Hepatocyte (in vitro differentiated cells): ENCODE data around the gene UROC1. TPM values are rescaled to one million over a fixed set of nuclear protein-coding genes. Genes with fewer than 3 reads are reported as not detected.

Experiments used
- DNase-seq: peaks from one replicate; pipeline ENCODE4 v3.0.0-alpha.2; 2016; ENCODE audit warnings: low spot score
- H2AFZ ChIP-seq: fragments of 200-600 bp; sonication (generic); 2 replicates; pipeline ENCODE4 v1.6.0; 2016; ENCODE audit warnings: antibody characterized with exemption, mild to moderate bottlenecking
- H3K27ac ChIP-seq: fragments of 200-600 bp; sonication (generic); 2 replicates; pipeline ENCODE4 v1.5.1; 2016; ENCODE audit warnings: mild to moderate bottlenecking
- H3K27me3 ChIP-seq: fragments of 200-600 bp; sonication (generic); 2 replicates; pipeline ENCODE4 v1.6.1; 2016
- H3K36me3 ChIP-seq: fragments of 200-600 bp; sonication (generic); replicated peaks from 2 replicates; pipeline ENCODE4 v1.5.1; 2016; ENCODE audit warnings: low read depth; ENCODE audit not compliant: insufficient read depth
- H3K4me1 ChIP-seq: fragments of 200-600 bp; sonication (generic); 2 replicates; pipeline ENCODE4 v1.5.1; 2016; ENCODE audit warnings: mild to moderate bottlenecking, moderate library complexity; ENCODE audit not compliant: insufficient read depth
- H3K4me2 ChIP-seq: fragments of 200-600 bp; sonication (generic); 2 replicates; pipeline ENCODE4 v1.6.0; 2016
- H3K4me3 ChIP-seq: fragments of 200-600 bp; sonication (generic); 2 replicates; pipeline ENCODE4 v1.5.1; 2016; ENCODE audit warnings: mild to moderate bottlenecking
- H3K79me2 ChIP-seq: fragments of 200-600 bp; sonication (generic); 2 replicates; pipeline ENCODE4 v1.6.0; 2017; ENCODE audit warnings: mild to moderate bottlenecking
- H3K9me2 ChIP-seq: fragments of 200-600 bp; sonication (generic); replicated peaks from 2 replicates; pipeline ENCODE4 v1.6.0; 2017; ENCODE audit warnings: mild to moderate bottlenecking; ENCODE audit not compliant: insufficient read depth
- H3K9me3 ChIP-seq: fragments of 200-600 bp; sonication (generic); 2 replicates; pipeline ENCODE4 v1.5.1; 2016; ENCODE audit warnings: low read depth, mild to moderate bottlenecking
- H4K20me1 ChIP-seq: fragments of 200-600 bp; sonication (generic); 2 replicates; pipeline ENCODE4 v1.6.0; 2016; ENCODE audit warnings: mild to moderate bottlenecking; ENCODE audit not compliant: insufficient read depth, poor library complexity, severe bottlenecking
- CTCF ChIP-seq: fragments of 200-600 bp; sonication (generic); IDR thresholded peaks from 2 replicates; pipeline ENCODE4 v1.5.1; 2016; ENCODE audit warnings: antibody characterized with exemption, mild to moderate bottlenecking; ENCODE audit not compliant: poor library complexity
- EZH2 ChIP-seq: fragments of 200-600 bp; sonication (generic); IDR thresholded peaks from 2 replicates; pipeline ENCODE4 v1.6.1; 2016; ENCODE audit warnings: antibody characterized with exemption, mild to moderate bottlenecking, borderline replicate concordance
- EZH2phosphoT487 ChIP-seq: fragments of 200-600 bp; sonication (generic); IDR thresholded peaks from one replicate; pipeline ENCODE4 v1.6.1; 2018; ENCODE audit warnings: antibody characterized with exemption, mild to moderate bottlenecking, low read depth, moderate library complexity; ENCODE audit not compliant: unreplicated experiment, severe bottlenecking
- WGBS: methylation state at CpG from one replicate; pipeline ENCODE4 v1.1.6; 2016; ENCODE audit warnings: low lambda C conversion rate; ENCODE audit errors: missing lambda C conversion rate; 5-methylcytosine and 5-hydroxymethylcytosine counted together
- polyA plus RNA-seq: library from polyadenylated mRNA; unstranded; fragments of >200 nt; fragmentation: Nextera tagmentation; extraction: Ambion mirVana; gene quantifications from 2 replicates; pipeline ENCODE4 v1.2.1, GENCODE V29; 2016
- total RNA-seq: library from RNA; depleted of rRNA; stranded (reverse); fragments of >200 nt; gene quantifications from 2 replicates; pipeline ENCODE4 v1.2.3, GENCODE V29; 2014

UROC1 gene
- total and polyA plus RNA-seq, 2 experiments from 2014 or later, result 2.3 to 4.2 TPM

DNA sequence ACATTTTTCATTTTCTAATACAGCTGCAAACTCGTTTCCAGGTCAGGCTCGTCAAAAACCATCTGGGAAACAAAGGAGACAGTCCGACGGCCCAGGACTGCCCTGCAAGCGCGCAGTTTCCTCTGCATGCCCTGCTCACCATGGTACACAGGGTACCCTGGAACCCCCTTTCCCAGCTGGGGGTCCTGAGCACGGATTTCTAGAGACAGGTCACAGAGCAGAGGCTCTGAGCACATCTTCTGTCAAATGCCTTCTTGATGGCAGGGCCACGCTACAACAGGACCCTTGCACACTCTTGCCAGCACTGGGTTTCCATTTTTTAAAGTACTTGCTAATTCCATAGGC is 50.0 kb downstream of the UROC1 start:
- H3K4me1 ChIP-seq, result peaks cover 13% of the 10 kb centered on the region
- no peaks in the 10 kb centered on the region for H3K36me3 ChIP-seq
- DNase-seq, result no peak
- peaks cover 70% of the 10 kb centered on the region for H3K79me2 ChIP-seq
- no peak overlapping the region for H3K27ac ChIP-seq
- H4K20me1 ChIP-seq, result peaks cover 66% of the 10 kb centered on the region
- H3K4me3 ChIP-seq, result no peak overlapping the region
- WGBS, result 82% methylated on average over 8 of the region's 8 CpGs
- H2AFZ ChIP-seq, result no peak overlapping the region
- TF ChIP-seq EZH2 (no peak), CTCF (no peak), EZH2phosphoT487 (no peak)
- no peaks in the 10 kb centered on the region for H3K9me3 ChIP-seq
- H3K27me3 ChIP-seq, result no peaks in the 10 kb centered on the region
- H3K9me2 ChIP-seq, result no peaks in the 10 kb centered on the region
- no peak overlapping the region for H3K4me2 ChIP-seq

DNA sequence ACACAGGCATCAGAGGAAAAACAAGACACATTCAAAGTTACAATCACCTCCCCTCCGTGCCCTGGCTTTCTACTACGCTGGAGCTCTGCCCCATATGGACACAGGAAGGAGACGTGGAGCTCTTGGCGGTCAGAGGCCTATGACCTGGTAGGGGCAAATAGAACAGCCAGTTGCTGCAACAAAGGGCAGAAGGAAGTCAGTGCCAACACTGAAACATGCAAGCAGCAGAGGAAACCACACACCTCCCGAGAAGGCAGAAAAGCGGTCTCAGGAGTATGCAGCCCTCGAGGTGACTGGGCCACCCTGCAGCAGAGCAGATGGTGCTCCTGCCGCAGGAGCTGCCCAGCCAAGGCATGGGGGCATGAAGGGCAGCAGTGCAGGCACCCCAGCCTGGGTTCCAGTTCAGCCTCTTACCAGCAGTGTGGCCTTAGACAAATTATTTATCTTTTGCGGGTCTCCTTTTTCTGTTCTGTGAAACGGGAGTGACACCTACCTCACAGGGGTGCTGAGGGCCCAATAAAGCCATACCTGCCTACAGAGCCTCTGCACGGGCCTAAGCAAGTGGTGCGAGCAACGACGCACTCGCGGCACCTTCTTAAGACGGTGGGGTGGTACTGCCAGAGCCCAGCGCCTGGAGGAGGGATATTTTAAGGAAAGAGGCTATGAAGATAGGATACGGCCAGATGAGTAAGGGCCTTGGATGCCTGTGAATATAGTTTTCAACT is 50.5 kb downstream of the UROC1 start:
- no peak overlapping the region for H3K27ac ChIP-seq
- no peak for DNase-seq
- no peaks in the 10 kb centered on the region for H3K9me2 ChIP-seq
- no peaks in the 10 kb centered on the region for H3K27me3 ChIP-seq
- peaks cover 70% of the 10 kb centered on the region for H3K79me2 ChIP-seq
- WGBS, result 94% methylated on average over 19 of the region's 19 CpGs
- H3K36me3 ChIP-seq, result no peaks in the 10 kb centered on the region
- H3K4me3 ChIP-seq, result no peak overlapping the region
- peaks cover 61% of the 10 kb centered on the region for H4K20me1 ChIP-seq
- no peak overlapping the region for H2AFZ ChIP-seq
- H3K4me2 ChIP-seq, result no peak overlapping the region
- H3K4me1 ChIP-seq, result peaks cover 10% of the 10 kb centered on the region
- H3K9me3 ChIP-seq, result no peaks in the 10 kb centered on the region
- TF ChIP-seq EZH2 (no peak), CTCF (no peak), EZH2phosphoT487 (no peak)

DNA sequence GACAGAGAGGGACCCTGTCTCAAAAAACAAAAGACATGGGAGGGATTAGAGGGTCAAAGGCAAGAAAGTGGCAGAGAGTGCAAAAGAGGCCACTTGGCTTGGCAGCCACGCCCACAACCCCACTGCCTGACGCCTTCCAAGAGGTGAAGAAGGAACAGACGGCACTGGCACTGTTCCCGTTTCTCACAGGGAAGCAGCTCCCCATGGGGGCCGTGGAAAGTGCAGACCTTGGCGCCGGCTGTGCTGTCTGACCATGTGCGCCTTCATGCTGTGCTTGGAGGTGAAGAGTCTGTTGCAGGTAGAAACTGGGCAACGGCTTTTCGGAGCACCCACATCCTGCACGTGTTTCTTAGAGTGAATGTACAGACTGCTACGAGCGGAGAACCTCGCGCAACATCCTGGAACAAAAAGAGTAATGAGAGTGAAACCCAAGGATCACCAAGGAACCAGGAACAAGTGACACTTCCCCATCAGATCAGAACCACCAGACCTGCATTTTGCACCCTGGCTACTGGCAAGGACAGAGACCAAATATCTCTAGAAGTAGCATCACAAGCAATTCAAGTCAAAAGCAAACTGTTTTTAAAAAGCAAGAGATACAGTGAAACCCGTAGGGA is 51.5 kb downstream of the UROC1 start:
- Histone ChIP-seq H3K36me3 (no peaks in the 10 kb centered on the region), H3K9me3 (no peaks in the 10 kb centered on the region), H3K27ac (peak overlapping the region; percentile 34), H3K79me2 (peaks cover 59% of the 10 kb centered on the region), H3K4me1 (peaks cover under 1% of the 10 kb centered on the region), H3K4me3 (no peak overlapping the region), H3K9me2 (no peaks in the 10 kb centered on the region), H3K27me3 (no peaks in the 10 kb centered on the region), H2AFZ (no peak overlapping the region), H4K20me1 (peaks cover 52% of the 10 kb centered on the region), H3K4me2 (no peak overlapping the region)
- no peak for DNase-seq
- no peak for TF ChIP-seq EZH2
- WGBS, result 95% methylated on average over 16 of the region's 16 CpGs

DNA sequence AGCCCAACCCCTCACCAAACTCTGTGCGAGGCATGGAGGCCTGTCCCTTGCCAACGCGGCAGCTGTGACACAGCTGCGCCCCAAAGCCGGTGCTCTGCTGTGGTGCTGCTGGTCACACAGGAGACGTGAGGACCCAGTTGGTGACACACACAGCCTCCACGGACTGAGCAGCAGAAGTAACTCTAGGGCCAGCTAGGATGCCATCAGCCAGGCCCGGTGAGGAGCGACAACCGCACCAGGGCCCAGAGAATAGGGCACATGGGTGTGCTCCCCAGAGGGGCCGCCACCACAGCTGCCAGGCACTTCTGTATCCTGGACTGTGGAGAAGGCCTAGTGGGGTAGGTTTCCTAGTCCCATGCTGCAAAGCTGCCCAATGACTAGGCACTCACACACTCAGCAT is 52.6 kb downstream of the UROC1 start:
- H4K20me1 ChIP-seq, result peaks cover 57% of the 10 kb centered on the region
- no peak overlapping the region for H3K4me2 ChIP-seq
- H3K27me3 ChIP-seq, result no peaks in the 10 kb centered on the region
- H3K36me3 ChIP-seq, result no peaks in the 10 kb centered on the region
- TF ChIP-seq EZH2, result no peak
- TF ChIP-seq EZH2phosphoT487, result no peak
- no peak for TF ChIP-seq CTCF
- no peaks in the 10 kb centered on the region for H3K4me1 ChIP-seq
- WGBS, result 98% methylated on average over 11 of the region's 11 CpGs
- no peaks in the 10 kb centered on the region for H3K9me3 ChIP-seq
- no peak overlapping the region for H3K27ac ChIP-seq
- H3K79me2 ChIP-seq, result peaks cover 55% of the 10 kb centered on the region
- DNase-seq, result no peak
- no peak overlapping the region for H3K4me3 ChIP-seq
- H3K9me2 ChIP-seq, result no peaks in the 10 kb centered on the region
- H2AFZ ChIP-seq, result no peak overlapping the region
